ENCODE measurements around the gene NECAB2. TPM values are rescaled to one million over a fixed set of nuclear protein-coding genes. Genes with fewer than 3 reads are reported as not detected.

The NECAB2 gene
- total RNA-seq, 1 donor from 2014 or later = 6.5 TPM

- no peak overlapping the region for H3K27ac Mint-ChIP-seq
- TF ChIP-seq CTCF (conservative IDR thresholded peaks at IDR 0.05) = no peak
Measured at GRCh38 chr16:83934684-83934977, 33.4 kb upstream of the NECAB2 start.

GRCh38 chr16:83935005-83935857 is 32.8 kb upstream of the NECAB2 start:
- Mint-ChIP-seq H3K4me1 (ENCODE audit: unreplicated experiment) (peaks cover 5% of the 10 kb centered on the region), H3K36me3 (no peaks in the 10 kb centered on the region), H3K27ac (no peak overlapping the region), H3K27me3 (no peaks in the 10 kb centered on the region), H3K9me3 (no peaks in the 10 kb centered on the region), H3K4me3 (no peak overlapping the region)
- no peak for DNase-seq (ENCODE audit: extremely low spot score, unreplicated experiment)
- no peak for TF ChIP-seq CTCF (conservative IDR thresholded peaks at IDR 0.05)

More at GRCh38 chr16:83934684-83934977, 33.4 kb upstream of the NECAB2 start:
- no peaks in the 10 kb centered on the region for H3K9me3 Mint-ChIP-seq
- H3K27me3 Mint-ChIP-seq = no peaks in the 10 kb centered on the region
- no peak overlapping the region for H3K4me3 Mint-ChIP-seq
- no peaks in the 10 kb centered on the region for H3K36me3 Mint-ChIP-seq
- peaks cover 8% of the 10 kb centered on the region for H3K4me1 Mint-ChIP-seq (ENCODE audit: unreplicated experiment)
- DNase-seq (ENCODE audit: extremely low spot score, unreplicated experiment) = no peak

- no peak for TF ChIP-seq CTCF (conservative IDR thresholded peaks at IDR 0.05)
- Mint-ChIP-seq H3K27ac (no peak overlapping the region), H3K4me3 (no peak overlapping the region), H3K27me3 (no peaks in the 10 kb centered on the region), H3K9me3 (no peaks in the 10 kb centered on the region), H3K4me1 (ENCODE audit: unreplicated experiment) (peaks cover 5% of the 10 kb centered on the region), H3K36me3 (no peaks in the 10 kb centered on the region)
- DNase-seq (ENCODE audit: extremely low spot score, unreplicated experiment) = no peak
Measured at GRCh38 chr16:83935858-83936255, 32.2 kb upstream of the NECAB2 start.

- no peak for DNase-seq (ENCODE audit: extremely low spot score, unreplicated experiment)
- peaks cover 5% of the 10 kb centered on the region for H3K4me1 Mint-ChIP-seq (ENCODE audit: unreplicated experiment)
- no peaks in the 10 kb centered on the region for H3K27me3 Mint-ChIP-seq
- TF ChIP-seq CTCF (conservative IDR thresholded peaks at IDR 0.05) = no peak
- no peaks in the 10 kb centered on the region for H3K36me3 Mint-ChIP-seq
- H3K4me3 Mint-ChIP-seq = no peak overlapping the region
- no peaks in the 10 kb centered on the region for H3K9me3 Mint-ChIP-seq
- no peak overlapping the region for H3K27ac Mint-ChIP-seq
Measured at GRCh38 chr16:83936581-83937165, 31.4 kb upstream of the NECAB2 start.

- no peak for TF ChIP-seq CTCF (conservative IDR thresholded peaks at IDR 0.05)
- Mint-ChIP-seq H3K4me1 (ENCODE audit: unreplicated experiment) (peaks cover 5% of the 10 kb centered on the region), H3K9me3 (no peaks in the 10 kb centered on the region), H3K4me3 (no peak overlapping the region), H3K27ac (no peak overlapping the region), H3K36me3 (no peaks in the 10 kb centered on the region), H3K27me3 (no peaks in the 10 kb centered on the region)
- no peak for DNase-seq (ENCODE audit: extremely low spot score, unreplicated experiment)
Measured at GRCh38 chr16:83937267-83937666, 30.8 kb upstream of the NECAB2 start.

All from type B pancreatic cell (in vitro differentiated cells).